Osteoblast (primary cell): ENCODE results near the gene DIPK1C. TPM values are rescaled to one million over a fixed set of nuclear protein-coding genes. Genes with fewer than 3 reads are reported as not detected.

Experiments
- DNase-seq: peaks from one replicate; pipeline ENCODE4 v3.0.0; 2011; ENCODE audit warnings: low spot score, mixed read lengths; ENCODE audit not compliant: insufficient read length; ENCODE audit errors: missing footprints
- H2AFZ ChIP-seq: 2 replicates; pipeline ENCODE4 v1.6.0; 2011; ENCODE audit warnings: mild to moderate bottlenecking, low read length
- H3K27ac ChIP-seq: 2 replicates; pipeline ENCODE4 v1.5.1; 2011; ENCODE audit warnings: mild to moderate bottlenecking, low read depth, low read length, moderate library complexity
- H3K27me3 ChIP-seq: 2 replicates; pipeline ENCODE4 v1.6.0; 2012; ENCODE audit warnings: mild to moderate bottlenecking, control low read depth, inconsistent platforms, low read length, moderate library complexity; ENCODE audit not compliant: insufficient read depth
- H3K36me3 ChIP-seq: 2 replicates; pipeline ENCODE4 v1.5.1; 2011; ENCODE audit warnings: mild to moderate bottlenecking, low read length, control low read depth, moderate library complexity; ENCODE audit not compliant: insufficient read depth
- H3K4me1 ChIP-seq: 2 replicates; pipeline ENCODE4 v1.5.1; 2011; ENCODE audit warnings: mild to moderate bottlenecking, low read length, control low read depth, moderate library complexity; ENCODE audit not compliant: insufficient read depth
- H3K4me2 ChIP-seq: 2 replicates; pipeline ENCODE4 v1.6.0; 2011; ENCODE audit warnings: mild to moderate bottlenecking, low read length; ENCODE audit not compliant: insufficient read depth
- H3K4me3 ChIP-seq: fragments of 200-600 bp; sonication (generic); 3 replicates; pipeline ENCODE4 v1.5.1; 2012; ENCODE audit warnings: mild to moderate bottlenecking, low read length, inconsistent platforms; ENCODE audit not compliant: insufficient read depth
- H3K79me2 ChIP-seq: 2 replicates; pipeline ENCODE4 v1.6.0; 2012; ENCODE audit warnings: mild to moderate bottlenecking, low read length, control low read depth, inconsistent platforms; ENCODE audit not compliant: insufficient read depth
- H3K9me3 ChIP-seq: 2 replicates; pipeline ENCODE4 v1.5.1; 2011; ENCODE audit warnings: low read depth, low read length, control low read depth
- H4K20me1 ChIP-seq: 2 replicates; pipeline ENCODE4 v1.6.0; 2012; ENCODE audit warnings: mild to moderate bottlenecking, low read length, control low read depth; ENCODE audit not compliant: insufficient read depth
- CTCF ChIP-seq: IDR thresholded peaks from 2 replicates; pipeline ENCODE4 v1.5.1; 2011; ENCODE audit warnings: mild to moderate bottlenecking, low read depth, low read length, moderate library complexity; ENCODE audit errors: extremely low read depth
- total RNA-seq: library from RNA; depleted of rRNA; stranded (reverse); fragments of >200 nt; gene quantifications from 2 replicates; pipeline ENCODE4 v1.2.3, GENCODE V29; 2012

The DIPK1C gene
- total RNA-seq, 1 donor: not detected

- H3K79me2 ChIP-seq: no peaks in the 10 kb centered on the region
- DNase-seq: no peak
- H3K36me3 ChIP-seq: no peaks in the 10 kb centered on the region
- no peak overlapping the region for H3K4me3 ChIP-seq
- no peaks in the 10 kb centered on the region for H3K4me1 ChIP-seq
- no peak overlapping the region for H3K27ac ChIP-seq
- peak; percentile 40 for TF ChIP-seq CTCF
- peaks cover 55% of the 10 kb centered on the region for H3K27me3 ChIP-seq
- no peaks in the 10 kb centered on the region for H3K9me3 ChIP-seq
- no peak overlapping the region for H3K4me2 ChIP-seq
- no peaks in the 10 kb centered on the region for H4K20me1 ChIP-seq
- H2AFZ ChIP-seq: no peak overlapping the region
These were observed 2.8 kb upstream of the DIPK1C start for GRCh38 chr18:74459889-74460288.

- Histone ChIP-seq H3K4me2 (no peak overlapping the region), H3K36me3 (no peaks in the 10 kb centered on the region), H2AFZ (no peak overlapping the region), H4K20me1 (no peaks in the 10 kb centered on the region), H3K79me2 (no peaks in the 10 kb centered on the region), H3K4me3 (no peak overlapping the region), H3K27ac (no peak overlapping the region), H3K4me1 (no peaks in the 10 kb centered on the region), H3K9me3 (no peaks in the 10 kb centered on the region), H3K27me3 (peaks cover 68% of the 10 kb centered on the region)
- TF ChIP-seq CTCF: no peak
- DNase-seq: no peak
These were observed 765 bp upstream of the DIPK1C start for GRCh38 chr18:74457725-74458421.

GRCh38 chr18:74456349-74457042, 612 bp downstream of the DIPK1C start:
- DNase-seq: no peak
- Histone ChIP-seq H3K9me3 (no peaks in the 10 kb centered on the region), H3K27me3 (peaks cover 60% of the 10 kb centered on the region), H3K4me3 (no peak overlapping the region), H3K27ac (no peak overlapping the region), H3K36me3 (no peaks in the 10 kb centered on the region), H2AFZ (no peak overlapping the region), H3K79me2 (no peaks in the 10 kb centered on the region), H4K20me1 (no peaks in the 10 kb centered on the region), H3K4me2 (no peak overlapping the region), H3K4me1 (no peaks in the 10 kb centered on the region)
- TF ChIP-seq CTCF: no peak

GRCh38 chr18:74456017-74456348, 1.1 kb downstream of the DIPK1C start:
- Histone ChIP-seq H3K4me3 (no peak overlapping the region), H3K79me2 (no peaks in the 10 kb centered on the region), H3K4me2 (no peak overlapping the region), H3K4me1 (no peaks in the 10 kb centered on the region), H3K9me3 (no peaks in the 10 kb centered on the region), H3K27me3 (peaks cover 60% of the 10 kb centered on the region), H3K36me3 (no peaks in the 10 kb centered on the region), H4K20me1 (no peaks in the 10 kb centered on the region), H3K27ac (no peak overlapping the region), H2AFZ (no peak overlapping the region)
- TF ChIP-seq CTCF: no peak
- no peak for DNase-seq
